Measurements from ENCODE around the gene SLX9.

SLX9 gene

DNA sequence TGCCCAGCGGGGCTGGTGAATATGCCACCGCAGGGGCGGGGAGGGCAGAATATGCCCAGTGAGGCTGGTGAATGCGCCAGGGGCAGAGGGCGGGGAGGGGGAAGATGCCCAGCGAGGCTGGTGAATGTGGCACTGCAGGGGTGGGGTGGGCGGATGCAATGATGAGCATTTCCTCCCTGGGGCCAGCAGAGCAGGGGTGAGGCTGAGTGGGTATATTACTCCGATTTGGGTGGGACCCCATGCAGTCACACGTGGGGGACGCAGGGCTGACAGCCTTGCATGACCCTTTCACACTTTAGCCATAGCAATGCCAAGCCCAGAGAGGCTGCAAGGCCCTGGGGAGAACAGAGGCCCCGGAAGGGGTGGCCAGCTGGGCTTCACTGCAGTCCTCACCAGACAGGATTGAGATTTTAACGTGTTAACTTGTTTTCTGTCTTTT is 9.3 kb upstream of the SLX9 start:
- DNase-seq, result peak; percentile 11 to 57 (median 42)

DNA sequence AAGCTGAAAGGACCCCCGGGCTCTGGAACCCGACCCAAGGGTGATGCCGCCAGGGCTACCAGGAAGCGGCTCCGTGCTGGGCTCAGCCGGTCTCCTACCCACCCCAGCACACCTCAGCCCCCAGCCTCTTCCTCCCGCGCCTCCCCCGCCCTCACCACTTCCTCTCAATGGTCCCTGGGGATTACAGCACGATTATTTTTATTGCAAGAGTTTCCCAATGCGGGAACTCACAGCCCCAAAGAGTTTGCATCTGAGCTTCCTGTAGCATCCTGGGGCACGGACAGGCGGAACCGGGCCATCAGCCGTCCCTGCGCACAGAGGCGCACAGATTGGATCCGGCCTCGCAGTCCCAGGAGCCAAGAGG is 8.7 kb upstream of the SLX9 start:
- DNase-seq, result peak; percentile 65 to 82 (median 78)

DNA sequence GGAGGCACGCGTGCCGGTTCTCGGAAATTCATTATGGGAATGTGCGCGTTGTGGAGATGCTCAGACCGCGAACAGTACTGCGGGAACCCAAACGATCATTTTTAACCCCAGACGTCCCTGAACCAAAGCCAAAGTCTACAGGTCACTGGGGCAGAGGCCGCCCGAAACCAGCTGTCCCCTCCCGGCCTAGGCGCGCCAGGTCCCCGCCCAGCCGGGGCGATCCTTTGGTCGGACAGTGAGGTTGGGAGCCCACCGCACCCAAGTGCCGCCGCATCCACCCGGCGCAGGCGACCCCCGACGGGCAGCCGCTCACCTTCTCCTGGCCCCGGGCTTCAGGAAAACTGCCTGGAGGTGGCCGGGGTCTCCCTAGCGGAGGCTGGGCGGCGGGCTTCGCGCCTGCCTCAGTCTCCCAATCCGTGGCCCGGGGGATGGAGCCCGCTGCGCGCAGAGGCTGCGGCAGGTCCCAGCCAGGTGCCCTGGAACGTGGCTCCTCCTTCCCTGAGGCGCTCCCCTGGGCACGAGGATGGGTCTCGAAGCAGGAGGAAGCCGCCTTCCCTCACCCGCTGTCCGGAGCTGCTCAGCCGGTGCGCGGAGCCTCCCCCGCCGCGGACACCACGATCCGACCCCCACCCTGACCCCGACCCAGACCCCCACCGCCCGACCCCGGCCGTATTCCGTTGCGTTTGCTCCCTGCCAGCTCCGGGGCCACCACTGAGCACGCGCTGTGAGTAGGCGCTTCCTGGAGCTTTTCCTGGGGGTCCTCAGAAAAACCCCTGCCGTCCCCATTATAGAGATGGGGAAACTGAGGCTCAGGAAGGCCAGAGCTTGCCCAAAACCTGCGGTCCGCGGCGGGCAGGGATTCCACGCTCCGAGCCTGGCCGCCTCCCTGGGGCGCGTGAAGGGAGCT is 8.1 kb upstream of the SLX9 start:
- DNase-seq, result no peak

DNA sequence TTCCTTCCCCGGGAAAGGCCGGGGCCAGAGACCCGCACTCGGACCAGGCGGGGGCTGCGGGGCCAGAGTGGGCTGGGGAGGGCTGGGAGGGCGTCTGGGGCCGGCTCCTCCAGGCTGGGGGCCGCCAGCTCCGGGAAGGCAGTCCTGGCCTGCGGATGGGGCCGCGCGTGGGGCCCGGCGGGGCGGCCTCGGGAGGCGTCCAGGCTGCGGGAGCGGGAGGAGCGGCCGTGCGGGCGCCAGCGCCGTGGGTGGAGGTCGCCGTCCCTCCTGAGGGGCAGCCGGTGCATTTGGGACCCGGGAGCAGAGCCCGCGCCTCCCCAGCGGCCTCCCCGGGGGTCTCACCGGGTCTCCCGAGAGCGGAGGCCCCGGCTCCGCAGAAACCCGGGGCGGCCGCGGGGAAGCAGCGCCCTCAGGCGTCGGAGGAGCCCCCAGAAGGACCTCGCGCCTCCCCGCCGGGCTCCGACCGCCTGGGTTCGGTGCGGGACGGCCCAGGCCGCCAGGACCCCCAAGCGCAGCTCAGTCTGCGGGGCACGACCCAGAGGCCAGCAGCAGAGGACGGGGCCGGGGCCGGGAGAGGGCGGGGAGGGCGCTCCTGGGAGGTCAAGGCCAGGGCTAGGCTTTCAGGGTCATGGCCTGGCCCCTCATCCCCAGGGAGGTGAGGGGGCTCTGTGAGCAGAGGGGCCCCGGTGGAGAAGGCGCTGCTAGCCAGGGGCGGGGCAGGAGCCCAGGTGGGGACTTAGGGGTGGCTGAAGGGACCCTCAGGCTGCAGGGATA is 7.2 kb upstream of the SLX9 start:
- peak; percentile 45 to 85 (median 66) for DNase-seq

DNA sequence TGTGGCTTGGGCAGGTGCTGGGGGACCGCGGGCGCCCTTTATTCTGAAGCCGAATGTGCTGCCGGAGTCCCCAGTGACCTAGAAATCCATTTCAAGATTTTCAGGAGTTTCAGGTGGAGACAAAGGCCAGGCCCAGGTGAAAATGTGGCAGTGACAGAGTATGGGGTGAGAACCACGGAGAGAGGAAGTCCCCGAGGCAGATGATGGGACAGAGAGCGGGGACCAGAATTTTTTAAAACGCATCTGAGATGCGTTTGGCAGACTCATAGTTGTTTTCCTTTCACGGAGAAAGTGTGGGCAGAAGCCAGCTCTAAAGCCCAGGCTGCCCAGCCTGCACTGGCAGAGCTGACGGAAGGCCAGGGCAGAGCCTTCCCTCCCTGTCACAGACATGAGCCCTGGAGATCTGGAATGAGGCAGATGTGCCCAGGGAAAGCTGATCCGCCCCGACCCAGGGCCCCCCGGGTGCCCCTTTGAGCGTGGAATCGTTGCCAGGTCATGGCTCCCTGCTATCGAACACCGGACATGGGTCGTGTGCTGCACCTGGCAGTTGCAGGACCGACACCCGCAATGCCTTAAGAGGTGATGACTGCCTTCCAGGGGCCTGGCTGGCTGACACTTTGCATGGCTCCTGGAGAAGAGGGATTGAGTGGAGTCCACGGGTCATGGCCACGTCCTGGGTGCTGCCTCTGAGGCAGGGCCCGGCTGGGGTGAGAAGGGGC is 6.5 kb upstream of the SLX9 start:
- no peak for DNase-seq

DNA sequence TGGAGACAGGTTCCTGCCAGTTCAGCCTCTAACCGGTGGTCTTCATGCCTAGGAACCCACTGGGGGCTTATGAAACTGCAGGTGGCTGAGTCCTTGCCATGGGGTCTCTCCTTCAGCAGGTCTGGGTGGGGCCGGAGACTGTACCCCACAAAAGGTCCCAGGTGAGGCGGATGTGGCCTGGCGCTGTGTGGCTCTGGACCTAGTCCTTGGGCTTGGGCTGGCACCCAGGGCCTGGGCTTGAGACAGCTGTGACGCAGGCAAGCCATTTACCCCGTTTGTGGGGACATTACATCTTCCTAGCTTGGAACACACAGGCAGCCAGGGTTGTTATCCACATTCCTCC is 5.9 kb upstream of the SLX9 start:
- DNase-seq, result no peak

DNA sequence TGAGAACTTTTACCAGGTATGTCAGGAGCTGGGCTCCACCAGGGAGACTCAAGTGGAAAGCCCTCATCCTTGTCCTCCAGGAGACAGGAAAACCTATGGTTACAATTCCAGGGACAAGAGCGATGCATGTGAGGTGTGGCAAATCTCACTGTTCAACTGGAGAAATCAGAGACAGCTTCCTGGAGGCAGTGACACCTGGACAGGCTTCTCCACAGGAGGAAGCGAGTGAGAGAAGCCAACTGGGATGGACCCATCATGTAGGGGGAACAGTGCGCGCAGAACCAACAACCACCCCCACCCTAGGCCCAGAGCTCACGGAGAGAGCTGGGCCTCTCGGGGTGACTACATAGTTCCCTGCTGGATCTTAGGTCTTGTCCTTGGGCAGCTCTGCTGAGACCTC is 5.6 kb upstream of the SLX9 start:
- no peak for DNase-seq

DNA sequence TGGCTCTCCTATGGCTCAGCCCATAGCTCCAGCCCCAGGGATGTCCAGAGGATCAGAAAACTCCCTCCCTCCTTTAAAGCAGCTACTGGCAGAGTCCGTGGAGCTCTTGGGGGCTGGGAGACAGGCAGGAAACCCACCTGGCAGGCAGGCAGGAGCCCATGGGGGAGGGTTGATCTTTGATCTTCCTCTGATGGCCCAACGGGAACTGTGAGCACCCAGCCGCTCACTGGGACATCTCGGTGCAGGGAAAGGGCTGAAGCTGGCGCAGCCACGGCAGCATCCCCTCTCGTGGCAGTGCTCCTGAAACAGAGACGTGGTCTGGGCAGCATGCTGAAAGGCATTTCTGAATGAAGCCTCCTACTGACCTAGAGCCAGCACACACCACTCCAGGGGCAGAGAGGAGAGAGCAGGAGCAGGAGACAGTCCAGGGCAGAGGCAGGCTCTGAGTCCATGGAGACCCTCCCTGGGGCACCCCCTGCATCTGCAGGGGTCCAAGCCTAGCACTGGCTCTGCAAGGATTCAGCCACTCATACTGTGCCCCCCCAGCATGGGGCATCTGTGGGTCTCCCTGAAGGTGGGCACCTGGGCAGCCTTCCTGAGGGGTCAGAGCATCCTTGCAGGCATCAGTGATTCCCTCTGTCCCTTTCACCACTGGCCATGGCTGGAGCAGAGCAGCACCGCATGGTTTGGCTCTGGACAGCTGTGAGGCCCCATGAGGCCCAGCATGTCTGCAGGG is 4.9 kb upstream of the SLX9 start:
- DNase-seq, result no peak

DNA sequence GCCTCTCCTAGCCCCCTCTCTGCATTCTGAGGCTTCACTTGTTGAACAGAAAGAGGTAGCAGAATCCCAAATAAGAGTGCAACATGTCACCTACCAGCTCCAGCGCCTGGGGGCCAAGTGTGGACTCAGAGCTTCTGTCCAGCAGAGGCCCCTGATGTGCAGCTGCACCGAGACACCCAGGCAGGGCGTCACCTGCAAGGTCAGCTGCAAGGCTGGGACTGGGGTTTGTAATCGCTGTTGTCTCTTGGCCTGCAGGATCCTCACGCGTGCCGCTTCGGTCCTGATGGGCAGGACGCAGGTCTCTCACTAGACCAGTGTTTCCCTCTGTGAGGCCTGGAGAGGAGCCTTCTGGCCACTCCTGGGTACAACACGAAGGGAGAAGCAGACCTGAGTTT is 4.3 kb upstream of the SLX9 start:
- DNase-seq, result no peak

DNA sequence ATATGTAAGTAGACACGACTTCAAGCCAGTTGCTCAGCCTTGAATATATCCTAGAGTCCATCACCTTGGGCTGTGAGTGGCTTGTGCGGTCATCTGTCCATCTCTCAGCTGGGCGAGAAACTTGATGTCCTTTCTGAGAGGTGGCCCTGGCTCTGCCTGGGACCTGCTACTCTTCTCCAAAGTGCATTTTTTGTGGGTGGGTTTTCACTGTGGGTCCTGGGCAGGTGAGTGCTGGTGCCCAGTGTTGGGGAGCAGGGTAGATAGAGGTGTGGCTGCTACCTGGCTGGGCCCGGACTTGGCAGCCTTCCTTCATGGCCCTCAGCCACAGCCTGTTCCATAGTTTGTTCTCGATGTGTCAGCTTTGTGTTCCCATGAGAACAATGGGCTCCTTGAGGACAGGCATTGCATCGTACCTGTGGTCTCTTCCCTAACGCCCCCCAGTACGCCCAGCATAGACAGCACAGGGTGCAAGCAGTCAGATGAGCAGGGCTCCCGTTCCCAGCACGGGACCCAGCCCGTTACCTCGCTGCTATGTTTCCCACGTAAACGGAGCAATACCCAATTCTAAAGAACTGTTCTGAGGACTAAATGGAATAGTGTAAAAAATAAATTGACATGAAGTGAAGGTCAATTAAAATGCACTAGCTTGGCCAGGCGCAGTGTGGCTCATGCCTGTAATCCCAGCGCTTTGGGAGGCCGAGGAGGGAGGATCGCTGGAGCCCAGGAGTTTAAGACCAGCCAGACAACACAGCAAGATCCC is 877 bp upstream of the SLX9 start:
- no peak for DNase-seq

DNA sequence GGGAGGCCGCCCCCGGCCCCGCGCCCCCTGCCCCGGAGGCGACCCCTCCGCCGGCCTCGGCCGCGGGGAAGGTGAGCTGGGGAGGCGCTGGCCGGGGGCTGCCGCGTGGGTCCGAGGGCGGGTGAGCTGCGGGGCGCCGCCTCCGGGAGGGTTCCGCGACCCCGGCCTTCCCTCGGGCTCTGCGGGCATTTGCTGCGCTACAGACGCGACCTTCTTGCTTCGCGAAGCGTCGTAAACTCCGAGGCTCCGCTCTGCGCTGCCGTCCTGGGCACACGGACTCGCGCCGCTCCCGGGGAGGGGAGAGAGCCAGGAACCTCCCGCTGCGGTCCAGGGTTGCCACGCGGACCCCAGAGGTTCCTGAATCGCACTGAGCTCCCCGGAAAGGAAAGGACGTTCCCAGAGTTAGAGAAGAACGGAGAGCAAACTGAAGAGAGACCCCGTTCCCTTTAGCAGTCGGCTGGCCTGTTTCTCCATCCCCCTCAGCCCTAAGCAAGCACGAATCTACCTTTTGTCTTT is 345 bp downstream of the SLX9 start:
- peak; percentile 39 to 65 (median 43) for DNase-seq

DNA sequence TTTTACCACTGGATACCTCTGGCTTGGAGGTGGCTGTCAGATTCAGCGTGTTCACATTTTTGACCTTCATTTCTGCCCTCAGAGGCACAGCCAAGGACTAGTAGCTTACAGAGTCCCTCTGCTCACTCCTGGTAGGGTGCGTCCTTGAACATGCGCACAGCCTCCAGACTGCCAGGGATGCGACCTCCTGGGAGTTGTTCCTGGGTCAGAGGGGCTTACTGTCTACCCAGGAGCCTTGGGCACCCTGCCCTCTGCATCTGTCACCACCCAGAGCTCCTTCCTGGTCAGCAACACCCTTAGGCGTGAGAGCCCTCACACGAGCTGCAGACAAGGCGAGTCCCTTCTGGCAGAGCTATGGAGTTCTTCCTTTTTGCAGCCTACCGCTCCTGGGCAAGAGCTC is 1.7 kb downstream of the SLX9 start:
- no peak for DNase-seq

DNA sequence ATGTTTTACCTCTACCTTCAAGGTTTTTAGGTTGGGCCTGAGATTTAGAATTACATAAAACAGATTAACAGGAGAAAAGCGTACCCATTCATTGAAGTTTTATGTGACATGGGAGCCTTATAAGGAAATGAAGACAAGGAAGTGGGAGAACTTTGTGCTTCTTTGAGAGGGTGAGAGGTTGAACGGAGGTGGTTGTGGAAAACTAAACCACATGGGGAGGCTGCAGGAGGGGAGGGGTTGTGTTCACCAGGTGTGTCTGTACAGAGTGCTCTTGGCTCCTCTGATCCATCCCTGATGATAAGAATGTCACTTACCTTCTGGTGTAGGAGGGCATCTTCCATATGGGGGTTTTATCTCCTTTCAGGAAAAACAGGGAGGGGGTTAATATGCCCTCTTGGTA is 2.7 kb downstream of the SLX9 start:
- DNase-seq, result no peak

DNA sequence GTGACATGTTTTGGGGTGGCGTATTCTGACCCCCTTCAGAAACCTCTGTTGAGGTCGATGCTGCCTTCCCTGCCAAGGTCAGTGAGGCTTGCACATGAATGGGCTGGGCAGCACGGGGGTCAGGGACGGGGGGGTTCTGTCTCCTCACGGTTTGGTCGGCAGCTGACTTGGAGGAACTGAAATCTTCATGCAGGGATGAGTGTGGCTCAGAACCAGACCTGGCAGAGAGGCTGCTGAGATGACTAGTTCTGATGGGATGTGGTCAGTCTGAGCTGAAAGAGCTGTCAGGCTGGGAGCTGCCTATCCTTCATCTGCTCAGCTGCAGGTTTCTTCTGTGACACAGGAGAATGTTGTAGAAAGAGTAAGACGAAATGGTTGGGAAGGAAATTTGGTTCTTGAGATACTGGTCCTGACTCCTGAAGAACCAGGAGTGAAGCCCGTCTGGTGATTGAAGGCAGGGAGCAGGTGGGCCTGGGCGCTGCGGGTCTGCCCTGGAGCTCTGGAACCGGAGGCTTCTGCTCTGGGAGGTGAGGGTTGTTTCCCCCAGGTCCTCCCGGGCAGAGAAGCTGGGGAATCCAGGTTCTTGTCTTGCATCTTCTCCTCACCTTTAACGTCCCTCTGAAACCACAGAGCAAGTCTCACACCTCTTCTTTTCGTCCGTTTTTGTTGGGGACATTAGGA is 3.3 kb downstream of the SLX9 start:
- DNase-seq, result no peak

DNA sequence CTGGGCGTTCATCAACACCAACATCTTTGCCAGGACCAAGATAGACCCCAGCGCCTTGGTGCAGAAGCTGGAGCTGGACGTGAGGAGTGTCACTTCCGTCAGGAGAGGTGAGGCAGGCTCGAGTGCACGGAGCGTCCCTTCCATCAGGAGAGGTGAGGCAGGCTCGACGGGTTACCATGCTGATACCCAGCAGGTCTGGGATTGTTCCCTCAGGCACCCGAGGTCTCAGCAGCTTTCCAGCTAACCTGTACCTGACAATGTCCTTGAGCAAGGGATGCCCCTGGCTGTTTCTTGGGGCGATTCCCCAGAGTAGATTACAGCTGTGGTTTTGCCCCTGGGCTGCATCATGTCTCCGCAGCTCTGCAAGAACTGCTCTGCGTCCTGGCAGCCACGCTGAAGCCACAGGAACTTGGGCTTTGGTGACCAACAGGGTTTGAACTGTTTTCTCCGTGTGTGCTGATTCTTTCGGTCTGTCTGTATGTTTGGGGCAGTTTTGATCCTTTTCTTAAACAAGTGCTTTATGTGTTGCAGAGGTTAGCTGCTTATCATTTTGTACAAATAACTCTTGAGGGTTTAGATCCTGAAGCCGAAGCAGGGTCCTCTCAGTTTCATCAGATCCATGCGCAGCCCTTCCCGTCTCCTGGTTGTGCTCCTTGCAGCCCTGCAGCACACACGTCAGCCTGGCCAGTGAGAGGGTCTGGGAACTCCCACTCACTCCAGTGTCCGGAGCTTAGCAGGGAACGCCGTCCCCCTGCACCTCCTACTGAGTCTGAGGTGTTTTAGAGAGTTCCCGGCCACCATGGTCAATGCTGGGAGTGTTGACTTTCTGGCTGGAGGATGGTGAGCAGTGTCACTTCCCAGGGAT is 4.1 kb downstream of the SLX9 start:
- DNase-seq, result no peak

DNA sequence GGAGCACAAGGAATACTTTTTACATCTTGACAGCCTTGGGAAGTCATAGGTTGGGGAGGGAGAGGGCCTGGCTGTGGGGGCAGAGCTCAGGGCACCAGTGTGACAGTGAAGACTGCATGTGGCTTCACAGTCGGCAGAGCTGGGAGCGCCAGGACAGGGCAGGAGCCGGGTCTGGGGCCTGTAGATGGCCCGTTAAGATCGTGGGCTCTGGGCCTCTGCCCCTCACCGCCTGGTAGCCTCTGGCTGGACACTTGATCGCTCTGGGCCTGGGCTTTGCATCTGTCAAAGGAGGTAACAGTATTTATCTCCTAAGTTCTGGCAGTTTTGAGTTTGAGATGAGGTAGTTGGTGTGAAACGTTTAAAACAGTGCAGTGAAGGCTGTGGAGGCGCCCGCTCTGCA is 4.8 kb downstream of the SLX9 start:
- no peak for DNase-seq

DNA sequence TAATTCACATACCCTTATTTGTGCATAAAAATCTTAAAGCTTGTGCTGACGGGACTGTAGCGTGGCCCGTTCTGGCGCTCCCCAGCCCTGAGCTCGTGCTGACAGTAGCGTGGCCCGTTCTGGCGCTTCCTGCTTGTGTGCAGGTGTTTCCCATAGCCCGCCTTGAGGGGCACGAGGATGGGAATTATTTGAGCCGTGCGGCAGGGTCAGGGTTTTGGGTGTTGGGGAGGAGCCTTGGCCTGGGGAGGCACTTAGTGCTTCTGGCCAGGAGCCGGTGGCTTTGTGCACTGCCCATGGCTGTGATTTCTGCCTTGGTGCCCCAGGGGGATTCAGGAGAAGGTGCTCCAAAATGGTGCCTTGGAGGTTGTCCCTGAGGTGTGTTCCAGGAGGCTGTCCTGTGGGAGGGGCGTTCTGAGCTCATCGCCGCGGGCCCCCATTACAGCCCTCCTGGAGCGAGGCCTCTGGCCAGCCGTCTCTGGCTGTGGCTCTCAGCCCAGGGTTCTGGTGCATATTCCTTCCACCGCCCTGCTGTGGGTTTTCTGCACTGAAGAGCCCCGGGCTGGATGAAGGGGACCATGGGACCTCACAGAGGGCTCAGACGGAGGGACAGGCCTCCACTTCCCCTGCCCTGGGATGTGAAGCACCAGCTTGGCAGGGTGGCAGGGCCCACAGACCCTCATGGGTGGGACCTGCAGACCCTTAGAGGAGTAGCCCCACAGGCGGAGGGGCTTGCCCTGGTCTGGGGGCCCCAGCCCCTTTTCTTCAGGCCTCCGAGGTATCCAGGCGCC is 6.6 kb downstream of the SLX9 start:
- DNase-seq, result no peak

DNA sequence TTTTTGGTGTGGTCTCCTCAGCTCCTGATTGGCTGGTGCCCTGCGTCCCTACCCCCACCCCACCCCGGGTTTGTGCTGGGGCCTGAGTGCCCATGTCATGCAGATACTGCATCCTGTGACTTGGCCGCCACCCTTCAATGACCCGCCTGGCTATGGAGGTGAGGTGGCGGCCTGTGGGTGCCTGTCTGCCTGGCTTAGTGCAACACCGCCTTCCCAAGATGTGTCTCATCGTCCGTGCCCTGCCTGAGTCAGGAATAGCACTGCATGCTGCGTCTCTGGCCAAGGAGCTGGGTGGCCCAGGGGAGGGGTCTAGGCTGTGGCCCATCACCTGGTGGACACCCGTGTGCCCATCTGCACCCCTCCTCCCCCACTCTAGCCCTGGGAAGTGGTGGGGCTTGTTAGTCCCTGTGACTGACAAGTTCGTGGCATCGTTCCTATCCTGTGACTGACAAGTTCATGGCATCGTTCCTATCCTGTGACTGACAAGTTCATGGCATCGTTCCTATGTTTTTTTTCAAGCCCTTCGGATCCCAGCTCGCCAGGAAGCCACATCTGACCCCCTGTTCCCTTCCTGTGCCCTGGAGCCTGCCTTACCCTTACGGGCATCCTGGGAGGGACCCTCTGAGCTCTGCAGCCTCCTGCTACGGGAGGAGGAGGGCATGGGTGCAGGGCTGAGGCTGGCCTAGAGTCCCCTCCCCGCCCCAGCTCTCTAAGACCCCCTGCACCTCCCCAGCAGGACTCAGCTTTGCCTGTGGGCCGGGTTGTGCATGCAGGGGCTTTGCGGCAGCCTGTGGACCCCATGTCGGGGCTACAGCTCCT is 7.5 kb downstream of the SLX9 start:
- DNase-seq, result no peak
